GM21381 (cell line): Measurements from ENCODE around the gene IRGM.

Source experiments
- ATAC-seq: cut with Tn5 transposase; IDR thresholded peaks from one replicate; pipeline ENCODE4 v1.9.1; 2021; ENCODE audit warnings: mild to moderate bottlenecking, moderate library complexity; ENCODE audit not compliant: unreplicated experiment

IRGM gene

DNA sequence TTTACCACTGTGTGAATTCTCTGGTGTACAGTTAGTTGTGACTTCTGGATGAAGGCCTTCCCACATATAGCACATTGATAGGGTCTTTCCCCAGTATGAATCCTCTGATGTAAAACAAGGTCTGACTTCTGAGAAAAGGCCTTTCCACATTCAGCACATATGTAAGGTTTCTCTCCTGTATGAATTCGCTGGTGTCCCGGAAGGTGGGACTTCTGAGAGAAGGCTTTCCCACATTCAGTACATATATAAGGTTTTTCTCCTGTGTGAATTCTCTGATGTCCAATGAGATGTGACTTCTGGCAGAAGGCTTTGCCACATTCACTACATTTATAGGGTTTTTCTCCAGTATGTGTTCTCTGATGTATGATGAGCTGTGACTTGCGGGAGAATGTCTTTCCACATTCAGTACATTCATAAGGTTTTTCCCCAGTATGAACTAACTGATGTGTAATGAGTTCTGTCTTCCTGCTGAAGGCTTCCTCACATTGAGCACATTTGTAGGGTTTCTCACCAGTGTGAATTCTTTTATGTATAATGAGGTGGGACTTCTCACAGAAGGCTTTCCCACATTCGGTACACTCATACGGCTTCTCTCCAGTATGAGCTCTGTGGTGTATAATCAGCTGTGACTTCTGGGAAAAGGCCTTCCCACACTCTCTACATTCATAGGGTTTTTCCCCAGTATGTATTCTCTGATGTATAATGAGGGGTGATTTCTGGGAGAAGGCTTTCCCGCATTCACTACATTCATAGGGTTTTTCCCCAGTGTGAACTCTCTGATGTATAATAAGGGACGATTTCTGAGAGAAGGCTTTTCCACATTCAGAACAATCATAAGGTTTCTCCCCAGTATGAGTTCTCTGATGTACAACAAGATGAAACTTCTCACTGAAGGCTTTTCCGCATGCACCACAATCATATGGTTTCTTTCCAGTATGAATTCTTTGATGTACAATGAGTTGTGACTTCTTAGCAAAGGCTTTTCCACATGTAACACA lies 49.4 kb downstream of the IRGM start:
- no peak for ATAC-seq
